RPMI8226 (cell line): ENCODE data around the gene GLRX.
"Not testable (repeated sequence)": the region's sequence is repeated elsewhere in the genome, so short reads cannot be mapped to it uniquely, and the experiment has no call there.

ENCODE experiments used
- DNase-seq: peaks from one replicate; pipeline ENCODE4 v3.0.0-alpha.2; 2015

GLRX gene

GRCh38 chr5:95826949-95827891 is 4.7 kb upstream of the GLRX start:
- DNase-seq, result no peak

DNA sequence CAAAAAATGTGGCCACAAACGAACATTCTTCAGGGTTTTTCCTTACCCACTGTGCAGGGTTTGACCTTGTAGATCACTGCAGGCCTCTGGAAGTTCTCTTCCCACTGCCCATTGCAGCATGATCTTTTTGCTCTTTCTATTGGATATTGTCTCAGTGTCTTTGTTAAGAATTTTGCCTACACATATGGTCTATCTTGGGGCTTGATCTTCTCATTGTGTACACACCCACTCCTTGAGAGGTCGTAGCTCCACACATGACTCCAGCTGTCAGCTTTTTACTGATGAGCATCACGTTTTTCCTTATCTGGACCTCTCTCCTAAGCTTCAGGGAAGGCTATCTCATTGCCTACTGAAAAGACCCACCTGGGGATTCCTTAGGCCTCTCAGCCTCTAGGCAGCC is 3.0 kb upstream of the GLRX start:
- no peak for DNase-seq

- DNase-seq, result peak; percentile 25
Measured at GRCh38 chr5:95824747-95825146, 2.2 kb upstream of the GLRX start.

DNA sequence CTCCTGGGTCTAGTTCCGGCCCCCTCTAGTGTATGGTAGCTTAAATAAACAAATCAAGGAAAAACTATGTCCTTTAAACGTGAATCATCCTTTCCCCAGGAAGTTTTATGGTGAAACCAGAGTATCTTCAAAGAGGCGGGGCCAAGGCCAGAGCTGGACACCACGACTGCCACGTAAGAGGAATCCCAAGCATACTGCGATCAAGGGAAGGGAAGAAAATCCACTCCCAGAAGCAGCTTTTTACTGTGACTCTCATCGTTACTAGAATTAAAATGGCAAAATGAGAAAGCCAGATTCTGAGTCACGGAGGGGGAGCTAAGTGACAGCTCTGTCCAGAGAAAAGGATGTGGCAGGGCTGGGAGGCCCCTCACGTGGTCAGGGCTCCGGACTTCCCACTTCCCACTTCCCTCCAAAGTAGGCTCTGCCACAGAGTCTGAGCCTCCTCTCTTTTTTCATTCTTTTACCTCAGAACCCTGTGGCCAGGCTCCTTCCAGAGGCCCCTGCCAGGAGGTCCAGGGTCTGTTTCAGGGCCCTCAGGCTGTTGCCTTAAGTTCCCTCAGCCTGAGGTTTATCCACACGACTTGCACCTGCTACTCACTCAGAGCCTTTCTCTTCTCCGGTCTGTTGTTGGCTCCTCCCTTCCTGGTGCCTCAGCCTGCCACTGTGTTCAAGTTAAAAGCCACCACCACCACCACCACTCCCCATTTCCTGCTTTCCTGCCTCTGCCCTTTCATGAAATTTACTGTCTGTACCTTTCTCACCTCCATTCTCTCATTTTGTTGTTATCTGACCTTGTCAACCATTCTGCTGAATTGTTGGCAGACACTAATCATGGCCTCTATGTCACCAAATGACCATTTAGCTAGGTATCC is 1.4 kb upstream of the GLRX start:
- DNase-seq, result peak; percentile 90

- DNase-seq, result no peak
Measured at GRCh38 chr5:95823218-95823737, 752 bp upstream of the GLRX start.

DNA sequence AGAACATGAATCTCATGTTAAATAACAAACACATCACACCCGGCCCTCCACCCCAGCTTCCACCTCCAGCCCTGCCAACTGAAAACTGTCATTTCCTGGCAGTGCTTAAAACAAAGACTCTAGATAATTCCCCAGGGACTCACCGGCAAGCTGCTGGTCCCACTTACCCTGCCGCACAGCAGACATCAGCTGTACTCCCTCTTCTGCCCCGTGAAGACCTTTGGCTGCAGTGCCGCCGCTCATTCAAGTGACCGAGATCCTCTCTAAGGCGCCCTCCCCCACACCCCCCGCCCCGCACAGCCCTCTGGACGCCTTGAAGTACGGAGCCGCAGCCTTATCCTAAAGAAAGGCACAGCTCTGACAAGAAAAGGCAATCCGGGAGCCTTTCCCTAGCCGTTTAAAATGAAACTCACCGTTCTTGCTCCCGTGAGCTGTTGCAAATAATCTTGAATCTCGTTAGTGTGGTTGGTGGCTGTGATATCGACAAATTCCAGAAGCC is 434 bp downstream of the GLRX start:
- peak; percentile 78 for DNase-seq

DNA sequence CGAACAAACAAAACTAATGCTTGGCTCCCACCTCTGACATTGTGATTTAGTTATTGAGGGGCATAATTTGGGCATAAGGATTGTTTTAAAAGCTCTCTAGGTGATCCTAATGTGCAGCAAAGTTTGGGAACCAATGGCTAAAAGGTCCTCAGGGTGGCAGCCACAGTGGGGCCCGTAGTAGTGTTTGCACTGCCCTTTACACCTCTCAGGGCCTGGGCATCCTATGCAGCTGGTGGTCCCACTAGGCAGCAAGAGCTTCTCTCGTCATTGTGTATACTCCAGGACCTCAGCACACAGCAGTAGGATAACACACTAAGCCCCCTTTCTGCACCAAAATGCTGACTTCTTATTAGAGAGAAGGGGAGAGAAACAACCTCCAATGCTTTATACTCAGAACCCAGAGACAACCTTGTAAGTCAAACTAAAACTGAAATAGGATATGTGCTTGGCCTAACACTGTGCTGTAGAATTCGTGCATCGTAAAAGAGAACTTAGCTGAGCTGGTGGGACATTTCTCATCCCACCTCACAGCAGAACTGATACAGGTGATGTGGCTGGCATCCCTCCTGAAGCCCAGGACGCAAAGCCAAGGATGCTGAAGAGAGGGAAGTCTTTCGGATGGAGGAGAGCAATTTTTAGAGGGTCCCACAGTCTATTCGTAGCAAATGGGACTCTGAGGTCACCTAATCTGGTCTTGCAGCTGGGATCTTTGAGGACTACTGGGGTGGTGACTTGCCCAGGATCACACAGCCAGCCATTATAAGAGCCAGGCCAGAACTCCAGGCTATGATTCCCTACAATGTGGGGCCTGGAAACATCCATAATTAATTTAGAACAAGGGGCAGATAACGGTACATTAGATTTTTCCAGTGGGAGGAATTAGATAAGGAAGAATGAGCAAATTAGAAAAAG is 1.2 kb downstream of the GLRX start:
- DNase-seq, result peak; percentile 31

- no peak for DNase-seq
Measured at GRCh38 chr5:95818181-95819147, 4.1 kb downstream of the GLRX start.

DNA sequence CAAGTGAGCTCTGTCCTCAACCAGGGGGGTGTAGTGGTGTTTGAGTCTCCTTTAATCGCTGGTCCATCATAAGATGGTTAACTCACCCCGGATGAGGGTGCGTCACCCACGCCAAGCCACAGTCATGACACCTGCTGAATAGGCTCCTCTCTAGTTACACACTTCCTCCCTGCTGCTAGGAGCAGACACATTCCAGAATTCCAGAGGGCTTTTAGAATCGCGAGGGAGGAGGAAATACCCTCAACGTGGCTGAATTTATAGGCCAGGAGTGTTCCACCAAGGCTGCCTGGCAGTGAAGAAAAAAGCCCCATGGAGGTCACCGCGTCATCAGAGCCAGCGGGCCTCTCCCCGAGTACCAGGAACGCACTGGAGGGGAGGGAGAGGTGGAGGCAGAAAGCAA is 5.1 kb downstream of the GLRX start:
- DNase-seq, result no peak

GRCh38 chr5:95816776-95817175 is 5.8 kb downstream of the GLRX start:
- DNase-seq, result no peak

DNA sequence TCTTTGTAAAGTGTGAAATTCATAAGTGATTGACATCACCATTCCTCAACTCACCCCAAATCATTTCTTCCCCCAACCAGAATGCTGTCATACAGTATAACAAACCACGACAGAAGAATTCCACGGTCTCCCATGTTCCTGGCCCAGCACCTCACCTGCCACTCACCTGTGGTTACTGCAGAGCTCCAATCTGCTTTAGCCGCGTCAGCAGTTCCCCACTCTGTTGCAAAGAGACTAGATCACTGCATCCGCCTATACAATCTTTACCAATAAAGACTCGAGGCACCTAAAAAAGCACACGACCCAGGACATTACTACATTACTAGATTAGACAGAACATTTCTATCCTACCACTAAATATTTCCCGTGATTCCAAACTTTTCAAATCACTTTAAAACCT is 6.2 kb downstream of the GLRX start:
- DNase-seq, result no peak

DNA sequence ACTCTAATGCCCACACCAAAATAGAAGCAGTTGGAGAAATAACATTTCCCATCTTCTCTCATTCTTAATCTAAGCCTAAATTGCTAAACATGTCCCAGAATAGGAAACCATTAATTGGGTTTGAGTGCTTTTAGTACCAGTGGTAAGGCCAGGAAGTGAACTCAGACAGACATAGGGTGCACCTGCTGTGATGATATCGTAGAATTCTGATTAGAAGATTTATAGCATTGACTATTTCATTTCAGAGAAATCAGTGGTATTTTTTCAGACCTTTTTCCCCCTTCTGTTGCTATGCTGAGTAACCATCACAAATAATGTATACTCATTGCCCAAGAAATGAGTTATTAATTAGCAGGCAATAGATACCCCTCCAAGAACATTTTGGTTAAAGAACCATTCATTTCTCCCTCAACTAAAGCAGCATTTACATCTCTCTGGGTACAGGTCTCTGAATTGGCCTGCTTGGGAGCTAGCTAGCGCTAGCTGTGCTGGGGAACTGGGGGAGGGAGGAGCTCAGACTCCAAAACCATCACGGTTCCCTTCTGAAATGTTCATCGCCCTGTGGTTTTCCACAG is 7.3 kb downstream of the GLRX start:
- no peak for DNase-seq

DNA sequence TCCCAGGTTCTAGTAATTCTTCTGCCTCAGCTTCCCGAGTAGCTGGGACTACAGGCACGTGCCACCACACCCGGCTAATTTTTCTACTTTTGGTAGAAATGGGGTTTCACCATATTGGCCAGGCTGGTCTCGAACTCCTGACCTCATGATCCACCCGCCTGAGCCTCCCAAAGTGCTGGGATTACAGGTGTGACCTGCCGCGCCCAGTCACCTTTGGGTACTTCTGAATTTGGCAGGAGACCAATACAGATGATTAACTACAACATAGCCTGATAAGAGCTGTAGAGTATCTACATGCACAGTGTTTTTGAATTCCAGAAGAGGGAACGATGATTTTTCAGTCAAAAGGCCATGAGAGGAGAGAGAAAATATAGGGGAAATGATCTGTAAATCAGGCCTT is 9.5 kb downstream of the GLRX start:
- DNase-seq, result not testable (repeated sequence)

DNA sequence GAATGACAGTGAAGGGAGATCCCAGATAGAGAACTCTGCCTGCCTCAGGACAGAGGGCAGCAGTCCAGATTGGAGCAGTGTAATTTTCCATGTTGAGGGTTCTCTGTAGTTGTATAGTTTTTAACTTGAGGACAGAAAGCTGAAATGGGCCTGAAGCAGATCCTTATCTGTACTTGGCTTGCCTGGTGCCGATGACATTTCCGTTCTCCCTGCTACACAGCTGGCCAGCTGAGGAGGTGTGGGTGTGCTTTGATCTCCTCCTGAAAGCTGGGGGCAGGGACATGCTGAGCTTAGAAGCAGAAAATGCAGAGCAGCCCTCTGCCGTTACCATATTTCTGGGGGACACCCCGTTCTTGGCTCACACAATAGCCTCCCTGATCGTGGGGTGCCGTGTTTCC is 10.5 kb downstream of the GLRX start:
- DNase-seq, result no peak

- not testable (repeated sequence) for DNase-seq
Measured at GRCh38 chr5:95811461-95812073, 11.0 kb downstream of the GLRX start.

- DNase-seq, result not testable (repeated sequence)
Measured at GRCh38 chr5:95811126-95811423, 11.5 kb downstream of the GLRX start.

DNA sequence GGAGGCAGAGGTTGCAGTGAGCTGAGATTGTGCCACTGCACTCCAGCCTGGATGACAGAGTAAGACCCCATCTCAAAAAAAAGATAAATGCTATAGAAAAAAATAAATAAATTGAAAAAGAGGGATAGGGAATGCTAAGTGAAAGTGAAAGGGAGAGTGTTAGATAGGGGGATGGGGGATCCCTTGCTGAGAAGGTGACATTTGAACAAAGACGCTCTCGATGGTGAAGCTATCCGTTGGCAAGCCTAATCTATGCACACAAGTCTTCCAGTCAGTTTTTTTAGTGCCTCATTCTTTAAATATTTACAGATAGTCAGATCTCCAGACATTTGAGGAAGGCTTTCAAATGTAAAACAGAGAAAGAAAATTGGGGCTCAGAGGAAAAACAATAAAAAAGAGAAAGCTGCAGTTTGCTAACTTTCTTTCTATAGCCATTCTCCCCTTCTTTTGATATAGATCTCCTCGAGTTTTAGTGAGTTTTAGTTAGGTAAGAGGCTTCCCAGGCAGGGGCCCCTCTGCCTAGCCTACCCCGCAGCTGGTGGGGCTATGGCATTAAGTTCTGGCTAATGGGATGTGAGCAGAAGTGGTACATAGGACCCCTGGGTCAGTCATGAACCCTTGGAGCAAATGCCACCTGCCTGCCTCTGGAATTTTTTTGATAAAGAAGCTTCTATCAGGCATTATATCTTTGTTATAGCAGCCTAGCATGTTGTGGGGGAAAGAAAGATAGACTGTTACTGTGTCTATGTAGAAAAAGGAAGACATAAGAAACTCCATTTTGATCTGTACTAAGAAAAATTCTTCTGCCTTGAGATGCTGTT is 12.0 kb downstream of the GLRX start:
- DNase-seq, result no peak

GRCh38 chr5:95809414-95809960 is 13.0 kb downstream of the GLRX start:
- DNase-seq, result no peak
